Raji (cell line): Measurements from ENCODE around the gene MAFF.

Experiments used
- POLR2A ChIP-seq: IDR thresholded peaks from 2 replicates; pipeline ENCODE4 v1.6.1; 2011; ENCODE audit warnings: low read depth, low read length, control low read depth; ENCODE audit not compliant: insufficient read depth

Gene MAFF

GRCh38 chr22:38201711-38202436 lies at the start of gene MAFF:
Gene MAFF, plus strand, starts transcription at chr22:38201994. Its CDS starts 11,860 bp downstream, at chr22:38213854.
- TF ChIP-seq POLR2A: peak; percentile 48; the same call in 1 of the 2 replicates

- no peak for TF ChIP-seq POLR2A
Measured at GRCh38 chr22:38153821-38154562, 47.8 kb upstream of the MAFF start.

GRCh38 chr22:38155703-38156102 lies 46.1 kb upstream of the MAFF start:
- TF ChIP-seq POLR2A: no peak

- no peak for TF ChIP-seq POLR2A
Measured at GRCh38 chr22:38162881-38163843, 38.6 kb upstream of the MAFF start.

- TF ChIP-seq POLR2A: no peak
Measured at GRCh38 chr22:38163844-38164550, 37.8 kb upstream of the MAFF start.

- TF ChIP-seq POLR2A: no peak
Measured at GRCh38 chr22:38164551-38164918, 37.3 kb upstream of the MAFF start.

- TF ChIP-seq POLR2A: no peak
Measured at GRCh38 chr22:38165922-38166593, 35.7 kb upstream of the MAFF start.

- TF ChIP-seq POLR2A: no peak
Measured at GRCh38 chr22:38167988-38168407, 33.8 kb upstream of the MAFF start.

- no peak for TF ChIP-seq POLR2A
Measured at GRCh38 chr22:38169116-38169515, 32.7 kb upstream of the MAFF start.

GRCh38 chr22:38170469-38170868 lies 31.3 kb upstream of the MAFF start:
- no peak for TF ChIP-seq POLR2A

- TF ChIP-seq POLR2A: no peak
Measured at GRCh38 chr22:38171927-38172831, 29.6 kb upstream of the MAFF start.

GRCh38 chr22:38172832-38173640 lies 28.8 kb upstream of the MAFF start:
- TF ChIP-seq POLR2A: 0 out of 2 replicates have a peak, but pooled peaks have one; percentile 12
